ENCODE measurements around the gene RBMS3.
A peak's percentile ranks its signal among the peaks of the same experiment; 100 is the strongest.

RBMS3 gene

DNA sequence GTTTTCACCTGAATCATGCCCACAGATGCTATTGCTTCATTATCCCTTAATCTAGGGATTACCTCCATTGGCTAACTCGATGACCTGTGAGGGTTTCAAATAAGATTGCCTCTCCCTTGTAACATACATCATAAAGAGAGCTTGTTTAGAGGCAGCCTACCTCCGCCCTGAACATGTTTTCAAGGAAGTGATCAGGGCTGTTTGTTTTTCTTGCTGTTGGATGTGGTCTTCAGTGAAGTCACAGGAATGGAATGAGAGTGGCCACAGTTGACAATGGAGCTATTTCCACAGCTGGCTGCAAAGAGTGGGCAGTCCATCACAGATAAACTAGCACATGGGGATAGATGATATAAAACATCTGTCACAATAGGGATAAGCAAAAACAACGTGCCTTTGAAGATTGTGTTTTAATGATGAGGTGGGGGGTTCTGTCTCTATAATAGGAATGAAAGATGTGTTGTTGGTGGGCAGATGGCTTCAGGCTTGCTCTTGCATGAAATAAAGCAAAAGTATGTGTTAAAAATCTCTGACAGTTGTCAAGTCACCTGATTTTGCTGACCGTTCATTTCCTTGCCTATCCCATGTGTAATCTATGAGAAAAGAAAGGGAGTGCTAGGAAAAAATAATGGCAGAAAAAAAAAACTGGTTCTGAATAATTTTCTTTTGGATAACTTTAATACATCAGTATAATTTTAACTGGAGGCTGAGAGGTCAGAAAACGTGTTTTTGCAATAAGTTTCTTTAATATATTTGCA, 642.3 kb downstream of the RBMS3 start:
- DNase-seq = no peak

- DNase-seq = no peak
Observed at GRCh38 chr3:29924783-29925561, 644.1 kb downstream of the RBMS3 start.

GRCh38 chr3:29926378-29926777, 645.5 kb downstream of the RBMS3 start:
- no peak for DNase-seq

- DNase-seq = no peak
Observed at GRCh38 chr3:29932696-29933325, 651.9 kb downstream of the RBMS3 start.

DNA sequence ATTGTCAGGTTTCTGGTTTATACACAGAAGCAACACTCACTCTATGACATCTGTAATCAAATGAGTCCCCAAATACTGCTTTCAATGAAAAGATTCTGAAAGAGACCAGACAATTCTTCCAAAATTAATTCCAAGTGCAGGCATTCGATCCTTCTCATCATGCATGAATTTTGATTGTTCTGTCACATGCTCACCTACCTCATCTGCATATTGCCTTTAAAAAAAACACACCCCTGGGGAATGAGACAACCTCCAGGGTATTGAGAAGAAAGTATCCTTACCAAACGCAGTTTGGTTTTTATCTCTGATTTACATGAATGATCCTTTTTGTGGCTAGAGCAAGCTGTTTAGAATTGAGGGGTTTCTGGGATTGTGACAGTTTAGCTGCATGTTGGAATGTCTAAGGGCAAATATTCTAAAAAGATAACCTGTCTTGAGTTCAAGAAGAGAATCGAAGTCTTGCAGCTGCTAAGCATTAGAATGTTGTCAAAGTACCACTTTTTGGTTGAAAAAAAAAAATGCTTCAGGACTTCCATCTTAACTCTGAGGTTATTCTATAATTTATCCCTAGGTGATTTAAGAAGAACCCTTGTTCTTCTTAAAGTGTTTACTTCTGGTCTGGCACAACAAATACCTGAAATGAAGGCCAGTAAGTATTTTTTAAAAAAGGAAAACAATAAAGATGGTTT, 653.1 kb downstream of the RBMS3 start:
- DNase-seq = no peak

DNA sequence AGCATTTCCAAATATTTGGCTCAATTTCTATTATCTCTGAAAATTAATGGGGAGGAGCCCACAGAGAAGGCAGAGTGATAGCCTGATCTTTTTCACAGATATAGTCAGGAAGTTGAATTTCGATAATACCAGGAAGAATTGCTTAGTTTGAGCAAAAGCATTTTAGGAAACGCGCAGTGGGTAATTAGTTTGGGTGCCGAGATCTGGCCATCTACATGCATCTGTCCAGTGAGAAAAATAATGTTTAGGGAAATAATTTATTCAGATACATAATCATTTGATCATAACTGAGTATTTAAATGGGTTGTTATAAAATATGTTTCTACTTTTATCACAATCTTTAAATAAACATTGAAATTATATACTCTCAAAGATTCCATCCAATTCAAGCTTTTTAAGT, 653.9 kb downstream of the RBMS3 start:
- no peak for DNase-seq

- DNase-seq = no peak
Observed at GRCh38 chr3:29936054-29936453, 655.2 kb downstream of the RBMS3 start.

DNA sequence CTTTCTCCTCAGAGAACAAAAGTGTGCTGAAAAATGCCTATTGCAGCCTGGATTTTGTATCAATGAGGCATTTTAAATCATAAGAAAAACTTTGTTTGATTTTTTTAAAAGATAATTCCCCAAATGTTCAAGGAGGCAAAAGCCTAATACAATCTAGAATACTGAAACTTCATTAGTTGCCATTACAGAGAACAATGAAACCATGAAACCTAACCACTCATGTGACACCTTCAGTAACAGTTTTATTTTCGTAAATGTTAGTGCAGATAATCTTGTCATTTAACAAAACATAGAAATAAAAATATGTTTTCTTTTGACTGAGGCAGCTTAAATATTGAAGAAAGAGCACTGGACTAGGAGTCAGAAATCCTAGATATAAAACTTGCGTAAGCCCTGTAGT, 655.9 kb downstream of the RBMS3 start:
- no peak for DNase-seq

DNA sequence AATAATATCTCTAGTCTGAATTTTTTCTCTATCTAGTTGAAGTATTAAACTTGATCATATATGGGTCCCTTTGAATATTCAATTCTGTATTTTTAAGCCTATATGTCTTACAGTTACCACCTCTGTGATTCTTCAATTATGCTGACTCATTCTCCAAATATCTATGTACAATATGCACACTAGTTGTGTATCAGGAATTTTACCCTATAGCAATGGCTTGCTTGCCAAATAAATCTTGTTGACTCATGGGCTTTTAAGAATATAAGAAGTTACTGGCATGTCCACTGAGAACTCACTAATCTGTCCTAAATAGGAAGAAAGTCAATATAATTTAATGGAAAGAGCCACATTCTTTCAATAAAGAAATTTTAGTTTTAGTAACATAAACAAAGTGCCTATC, 656.3 kb downstream of the RBMS3 start:
- no peak for DNase-seq

DNA sequence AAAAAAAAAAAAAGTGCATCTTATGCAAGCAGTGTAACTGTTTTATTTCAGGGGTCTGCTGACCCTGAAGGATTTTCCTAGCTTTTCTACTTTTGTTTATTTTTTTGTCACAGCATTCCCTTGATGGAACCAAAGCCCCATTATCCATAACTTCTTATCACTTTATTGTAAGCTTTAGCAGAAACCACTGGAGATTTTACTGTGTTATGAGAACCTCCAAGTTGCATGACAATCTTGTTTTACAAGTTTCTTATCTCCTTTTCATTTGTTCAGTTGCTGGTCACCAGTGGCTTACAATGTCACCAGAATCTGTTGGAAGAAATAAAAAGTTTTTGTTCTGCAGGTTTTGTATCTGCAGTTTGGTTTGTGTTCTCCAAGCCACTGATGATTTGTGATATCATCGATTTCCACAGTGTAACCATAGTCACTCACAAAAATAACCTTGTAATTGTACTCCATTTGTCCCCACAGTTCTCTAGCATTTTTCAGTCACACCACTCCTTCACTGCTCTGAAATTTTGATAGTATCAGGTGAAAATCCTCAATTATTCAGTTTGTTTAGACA, 660.0 kb downstream of the RBMS3 start:
- DNase-seq = no peak

DNA sequence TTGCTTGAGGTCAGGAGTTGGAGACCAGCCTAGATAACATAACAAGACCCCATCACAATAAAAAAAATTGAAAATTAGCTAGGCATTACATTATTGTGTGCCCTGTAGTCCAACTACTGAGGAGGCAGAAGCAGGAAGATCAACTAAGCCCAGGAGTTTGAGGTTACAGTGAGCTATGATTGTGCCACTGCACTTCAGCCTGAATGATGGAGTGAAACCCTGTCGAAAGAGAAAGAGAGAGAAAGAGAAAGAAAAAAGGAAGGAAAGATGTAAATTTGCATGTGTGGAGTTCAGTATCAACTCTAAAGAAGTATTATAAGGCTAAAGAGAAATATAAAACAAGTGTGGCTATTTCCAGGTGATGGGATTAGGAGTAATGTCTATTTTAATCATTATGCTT, 661.4 kb downstream of the RBMS3 start:
- DNase-seq = no peak

DNA sequence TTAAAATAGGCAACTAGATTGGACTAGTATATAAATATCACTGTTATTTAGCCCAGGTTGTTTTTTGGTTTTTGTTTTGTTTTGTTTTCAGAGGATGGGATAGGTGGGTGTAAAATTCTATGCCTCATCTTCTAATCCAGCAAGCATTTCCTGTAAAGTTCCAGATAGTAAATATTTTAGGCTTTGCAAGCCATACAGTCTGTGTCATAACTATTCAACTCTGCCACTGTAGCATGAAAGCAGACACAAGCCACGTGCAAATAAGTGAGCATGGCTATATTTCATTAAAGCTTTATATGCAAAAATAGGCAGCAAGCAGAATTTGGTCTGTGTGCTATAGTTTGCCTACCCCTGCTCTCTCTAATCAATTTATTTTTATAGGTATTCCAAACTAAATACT, 668.3 kb downstream of the RBMS3 start:
- no peak for DNase-seq

DNA sequence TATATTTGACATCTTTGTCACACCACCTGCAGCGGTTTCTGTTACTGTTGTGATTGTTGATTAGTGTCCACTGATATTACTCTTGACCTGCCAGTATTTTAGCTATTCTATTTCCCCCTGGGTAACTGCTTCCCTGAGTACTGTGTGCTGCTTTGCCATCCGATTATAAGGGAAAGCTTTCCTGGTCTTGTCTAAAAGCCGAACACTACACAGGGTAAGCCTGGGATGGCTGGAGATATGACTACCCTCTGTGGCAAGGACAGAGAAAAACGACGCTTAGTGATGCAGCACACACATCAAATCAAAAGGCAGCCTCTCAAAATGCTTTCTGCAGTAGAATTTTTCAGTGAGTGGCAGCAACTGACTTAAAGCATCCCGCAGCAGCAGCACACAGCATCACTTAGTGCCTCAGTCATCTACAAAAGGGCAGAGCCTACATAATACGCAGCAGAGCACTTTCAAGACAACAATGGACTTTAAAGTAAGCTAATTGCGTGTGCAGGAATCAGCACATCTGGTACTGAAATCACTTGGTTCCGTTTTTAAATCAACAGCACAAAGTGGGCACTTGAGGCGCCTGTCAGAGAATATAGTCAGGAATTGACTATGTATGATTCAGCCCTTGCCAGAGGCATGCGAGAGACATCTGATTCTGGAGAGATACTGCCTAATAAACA, 669.2 kb downstream of the RBMS3 start:
- no peak for DNase-seq

- no peak for DNase-seq
Observed at GRCh38 chr3:29952431-29952830, 671.6 kb downstream of the RBMS3 start.

- peak; percentile 0 for DNase-seq
Observed at GRCh38 chr3:29955413-29955812, 674.5 kb downstream of the RBMS3 start.

DNA sequence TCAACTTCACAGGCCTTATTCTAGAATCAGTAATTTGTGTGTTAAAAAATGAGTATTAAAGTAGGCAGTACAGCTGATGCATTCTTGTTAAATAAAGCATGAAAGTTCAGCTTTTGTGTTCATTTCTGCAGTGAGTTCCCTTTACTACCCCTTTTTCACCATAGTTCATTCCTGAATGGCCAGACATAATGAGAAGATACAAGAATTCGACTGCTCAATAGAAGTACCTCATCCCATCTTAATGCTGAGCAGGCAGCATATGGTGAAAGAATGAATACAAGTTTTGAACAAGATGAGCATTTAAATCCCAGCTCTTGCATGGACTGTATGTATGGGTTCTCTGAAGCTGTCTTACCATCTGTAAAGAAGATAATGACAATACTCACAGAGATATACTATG, 677.9 kb downstream of the RBMS3 start:
- no peak for DNase-seq

DNA sequence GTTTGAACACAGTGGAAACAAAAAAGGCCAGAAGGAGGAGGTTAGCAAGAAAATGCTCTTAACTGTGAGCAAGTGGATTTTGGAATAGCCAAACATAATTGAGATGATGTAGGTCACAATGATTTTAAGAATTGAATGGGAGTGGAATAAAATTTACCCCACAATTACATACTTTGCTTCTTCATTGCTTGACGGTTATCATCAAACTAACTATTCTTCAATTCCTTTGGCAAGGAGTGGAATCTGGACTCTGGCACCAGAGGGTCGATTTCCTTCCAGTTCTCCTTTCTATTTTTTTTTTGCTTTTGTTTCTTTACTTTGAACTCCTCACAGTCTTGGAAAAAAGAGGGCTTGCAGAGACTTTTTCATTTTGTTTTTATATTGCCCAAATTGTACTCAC, 691.0 kb downstream of the RBMS3 start:
- no peak for DNase-seq

DNA sequence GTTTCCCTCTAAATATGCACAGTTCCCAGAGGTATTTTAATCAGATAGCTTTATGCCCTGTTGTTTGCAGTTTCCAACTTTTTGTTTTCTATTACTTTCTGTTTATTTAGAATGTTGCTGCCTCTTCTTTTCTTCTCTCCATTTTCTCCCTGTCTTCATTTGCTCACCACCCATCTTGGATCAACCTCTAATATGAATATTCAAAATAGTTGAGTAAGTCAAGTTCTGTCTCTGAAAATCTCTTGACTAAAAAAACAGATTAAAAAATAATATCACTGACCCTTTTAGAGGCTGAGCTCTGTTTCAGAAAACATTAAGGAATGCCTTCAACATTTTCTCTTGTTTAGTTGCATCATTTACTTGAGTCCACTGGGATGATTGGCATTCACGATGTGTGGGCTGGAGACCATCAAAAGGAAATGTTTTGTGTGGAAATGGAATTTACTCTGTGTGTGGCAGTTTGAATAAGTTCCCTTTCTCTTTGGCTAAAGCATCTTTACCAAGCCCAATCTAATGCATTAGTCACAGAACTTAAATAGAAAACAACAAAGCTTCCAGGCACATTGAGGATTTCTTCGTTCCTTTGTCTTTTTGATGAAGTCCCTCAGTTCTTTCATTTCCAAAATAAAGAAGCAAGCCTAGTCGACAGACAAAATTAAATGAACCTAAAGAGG, 691.6 kb downstream of the RBMS3 start:
- no peak for DNase-seq

GRCh38 chr3:29973763-29974162, 692.9 kb downstream of the RBMS3 start:
- DNase-seq = no peak

DNA sequence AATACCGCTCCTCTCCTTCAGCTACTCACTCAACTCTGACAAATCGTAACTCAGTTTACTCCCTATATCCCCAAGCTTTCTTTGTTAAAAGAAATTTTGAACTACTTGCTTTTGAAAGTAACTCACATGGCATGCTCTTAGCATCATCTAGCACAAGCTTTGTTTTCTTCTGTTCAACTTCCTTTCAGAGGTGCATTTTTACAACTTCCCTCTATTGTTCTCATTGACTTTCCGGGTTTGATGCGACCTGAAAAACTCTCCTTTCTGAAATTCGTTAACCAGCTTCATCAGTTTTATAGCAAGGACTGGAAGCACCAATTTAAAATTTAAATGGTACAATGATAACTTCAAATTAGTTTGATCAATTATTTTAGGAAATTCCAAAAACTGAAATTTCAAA, 696.0 kb downstream of the RBMS3 start:
- DNase-seq = no peak

DNA sequence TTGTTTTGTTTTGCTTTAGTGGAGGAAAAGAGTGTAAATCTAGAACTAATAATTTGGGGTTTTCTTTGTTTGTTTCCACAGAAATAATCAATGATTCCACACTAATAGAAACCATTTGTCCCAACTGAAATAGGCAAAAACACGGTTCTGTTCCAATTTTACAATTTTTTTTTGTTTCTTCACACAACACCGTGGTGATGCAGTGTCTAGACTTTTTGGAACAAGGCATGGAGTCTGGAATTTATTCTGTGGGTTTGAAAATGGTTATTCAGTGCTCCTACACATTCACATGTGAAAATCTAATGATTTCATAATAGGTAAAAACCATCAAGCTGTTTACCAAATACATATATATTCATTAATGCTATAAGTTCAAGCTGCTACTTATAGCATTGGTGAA, 696.5 kb downstream of the RBMS3 start:
- DNase-seq = no peak

DNA sequence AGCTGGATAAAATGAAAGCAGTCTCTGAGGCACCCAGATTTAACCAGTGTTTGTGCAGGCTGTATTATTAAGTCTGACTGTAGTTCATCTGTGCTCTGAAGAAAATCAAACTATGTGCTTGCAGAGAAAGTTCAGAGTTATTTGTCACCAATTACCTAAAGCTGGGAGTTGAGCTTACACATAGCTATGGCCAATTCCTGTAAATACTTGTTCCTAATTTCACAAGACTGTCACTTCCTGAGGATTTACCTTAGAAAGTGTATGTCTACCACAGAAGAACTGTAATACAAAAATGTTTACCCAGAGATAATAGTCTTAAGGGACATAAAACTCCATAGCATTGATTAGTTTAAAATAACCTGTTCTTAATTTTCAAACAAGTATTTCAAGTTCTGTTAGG, 697.2 kb downstream of the RBMS3 start:
- DNase-seq = no peak

Data from DMS79 (cell line).